GM21528 (cell line): ENCODE results near the gene MRFAP1.

Experiments used
- ATAC-seq: cut with Tn5 transposase; IDR thresholded peaks from one replicate; pipeline ENCODE4 v1.9.1; 2021; ENCODE audit warnings: mild to moderate bottlenecking, moderate library complexity; ENCODE audit not compliant: unreplicated experiment, low FRiP score

MRFAP1 gene

DNA sequence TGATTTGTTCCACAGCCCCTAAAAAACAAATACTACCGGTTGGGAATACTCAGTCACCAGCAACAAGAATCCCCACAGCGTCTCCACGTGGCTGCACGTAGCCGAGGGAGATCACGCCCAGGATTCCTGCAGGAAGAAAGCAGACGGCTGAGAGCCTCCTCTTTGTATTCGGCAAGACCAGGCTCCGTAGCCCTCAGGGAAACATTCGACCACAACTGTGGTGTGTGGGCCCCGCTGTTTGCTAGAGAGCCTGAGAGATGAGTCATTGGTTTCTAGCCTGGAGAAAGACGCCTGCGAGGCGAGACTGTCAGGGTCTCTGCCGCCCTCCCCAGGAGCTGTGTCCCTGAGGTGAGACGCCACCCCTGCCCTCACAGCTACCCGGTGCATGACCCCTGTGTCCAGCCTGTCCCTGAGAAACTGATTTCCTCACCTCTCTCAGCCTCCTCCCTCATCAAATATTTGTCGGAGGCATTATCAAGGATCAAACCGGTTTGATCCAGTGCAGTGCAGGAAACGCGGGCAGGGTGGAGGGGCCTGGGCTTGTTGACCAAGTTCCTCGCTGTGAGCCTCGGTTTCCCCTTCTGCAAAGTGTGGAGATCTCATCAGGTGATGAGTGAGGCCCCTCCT lies 48.5 kb downstream of the MRFAP1 start:
- peak; percentile 56 for ATAC-seq

- ATAC-seq, result no peak
Measured at GRCh38 chr4:6689506-6689960, 49.0 kb downstream of the MRFAP1 start.
